ENCODE measurements around the gene MICAL1. TPM values are rescaled to one million over a fixed set of nuclear protein-coding genes. Genes with fewer than 3 reads are reported as not detected.

MICAL1 gene
- total RNA-seq, 5 donors from 2014 or later (not counting 1 experiment from before 2014, with no cell fraction given), result 81.9 to 108 (median 89.5) TPM

DNA sequence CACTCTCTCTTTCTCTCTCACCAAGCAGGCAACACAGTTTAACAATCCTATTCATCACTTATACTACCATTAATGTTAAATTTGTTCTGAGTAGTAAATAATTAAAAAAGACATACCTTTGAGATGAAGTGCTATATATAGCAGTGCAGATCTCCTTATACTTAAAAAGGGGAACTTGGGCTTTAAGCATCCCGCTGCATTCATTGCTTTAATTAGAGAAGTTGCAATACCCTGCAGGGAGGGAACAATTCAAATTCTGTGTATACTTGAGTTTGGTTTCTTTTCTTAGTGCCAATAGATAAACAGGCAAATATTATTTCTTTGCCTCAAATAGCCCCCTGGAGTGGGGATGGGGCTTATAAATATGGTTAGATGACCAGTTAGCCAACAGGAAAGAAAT, 38.3 kb upstream of the MICAL1 start:
- POLR2A ChIA-PET, result no interaction called here
- WGBS (ENCODE audit: insufficient coverage), result no CpG with 5 or more reads among the region's 1 CpG
- no peak overlapping the region for H3K27ac Mint-ChIP-seq
- H3K36me3 Mint-ChIP-seq, result no peaks in the 10 kb centered on the region
- H3K4me1 ChIP-seq (ENCODE audit: control insufficient read depth in 1 of 2, extremely low read depth in 1 of 2, insufficient read depth in 2 of 2, low read length in 2 of 2), result peaks cover 15 to 19% of the 10 kb centered on the region in 2 experiments
- no peaks in the 10 kb centered on the region for H3K9me3 Mint-ChIP-seq
- H3K36me3 ChIP-seq (ENCODE audit: control insufficient read depth in 2 of 2, extremely low read depth in 1 of 2, insufficient read depth in 1 of 2, low read length in 1 of 2), result no peaks in the 10 kb centered on the region
- CTCF ChIA-PET, result no interaction called here
- H3K4me3 Mint-ChIP-seq, result no peak overlapping the region
- no peak overlapping the region for H3K4me3 ChIP-seq (ENCODE audit: control insufficient read depth in 1 of 2, extremely low read depth in 1 of 2, low read length in 1 of 2)
- H3K9me3 ChIP-seq, result no peaks in the 10 kb centered on the region
- ATAC-seq (replicated peaks in 1 of 4) (no peak), DNase-seq (no peak)
- no peak overlapping the region for H3K27ac ChIP-seq (ENCODE audit: low read length)
- no peaks in the 10 kb centered on the region for H3K27me3 ChIP-seq (replicated peaks in 1 of 2; ENCODE audit: control insufficient read depth in 2 of 2, extremely low read depth in 1 of 2, insufficient read depth in 2 of 2, low read length in 1 of 2)
- peaks cover 19 to 33% (median 28%) of the 10 kb centered on the region in 3 donors for H3K4me1 Mint-ChIP-seq
- H3K27me3 Mint-ChIP-seq, result no peaks in the 10 kb centered on the region

DNA sequence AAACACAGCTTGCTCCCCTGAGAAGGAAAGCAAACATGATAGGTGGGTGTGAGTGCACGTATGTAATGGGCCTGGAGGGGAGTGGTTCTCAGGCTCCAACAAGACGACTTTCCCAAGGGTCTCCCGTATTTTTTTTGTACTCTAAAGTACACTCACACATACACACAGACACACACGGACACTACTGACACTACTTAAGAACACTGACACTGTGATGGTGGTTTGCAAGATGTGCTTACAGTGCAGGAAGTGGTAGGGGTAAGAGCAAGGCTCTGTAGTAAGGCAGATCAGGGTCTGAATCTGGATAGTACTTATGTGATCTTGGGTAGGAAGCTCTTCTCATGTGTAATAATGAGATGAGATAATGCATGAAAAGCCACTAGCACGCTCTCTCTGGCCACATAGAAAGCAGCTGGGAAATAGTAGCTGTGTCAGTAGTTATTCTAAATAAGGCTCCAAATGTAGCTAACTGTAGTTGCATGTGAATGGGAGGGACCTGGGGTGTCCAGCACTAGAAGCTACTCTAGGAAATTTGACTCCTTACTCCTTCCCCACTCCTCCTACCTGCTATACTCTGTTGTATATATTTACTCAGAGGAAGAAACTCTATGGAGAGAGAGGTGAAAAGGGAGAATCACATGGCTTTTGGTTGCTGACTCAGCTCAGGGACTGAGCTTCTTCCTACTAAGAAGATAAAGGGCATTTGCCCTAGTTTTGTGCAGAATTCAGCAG, 35.8 kb upstream of the MICAL1 start:
- Mint-ChIP-seq H3K9me3 (no peaks in the 10 kb centered on the region), H3K27ac (peak overlapping the region; percentile 87 to 92), H3K36me3 (no peaks in the 10 kb centered on the region), H3K4me3 (peak overlapping the region in 1 of 3 donors; percentile 18), H3K4me1 (peaks cover 17 to 25% (median 19%) of the 10 kb centered on the region in 3 donors), H3K27me3 (no peaks in the 10 kb centered on the region)
- DNase-seq (peak in 17 of 35 experiments; percentile 4 to 56 (median 18)), ATAC-seq (replicated peaks in 1 of 4) (peak; percentile 97 to 99 (median 99))
- H3K4me3 ChIP-seq (ENCODE audit: control insufficient read depth in 1 of 2, extremely low read depth in 1 of 2, low read length in 1 of 2), result no peak overlapping the region
- H3K4me1 ChIP-seq (ENCODE audit: control insufficient read depth in 1 of 2, extremely low read depth in 1 of 2, insufficient read depth in 2 of 2, low read length in 2 of 2), result peaks cover 15% of the 10 kb centered on the region in 2 experiments
- no peaks in the 10 kb centered on the region for H3K27me3 ChIP-seq (replicated peaks in 1 of 2; ENCODE audit: control insufficient read depth in 2 of 2, extremely low read depth in 1 of 2, insufficient read depth in 2 of 2, low read length in 1 of 2)
- WGBS (ENCODE audit: insufficient coverage), result 0% methylated on average over 1 of the region's 5 CpGs
- H3K9me3 ChIP-seq, result no peaks in the 10 kb centered on the region
- H3K36me3 ChIP-seq (ENCODE audit: control insufficient read depth in 2 of 2, extremely low read depth in 1 of 2, insufficient read depth in 1 of 2, low read length in 1 of 2), result no peaks in the 10 kb centered on the region
- POLR2A ChIA-PET, result interaction anchor here in 1 of 2 donors (0.8 to 1.3 kb wide), 2 partner anchors 25 to 51 kb away, joined by 3 to 4 read pairs; partner anchors contain the start of genes PPIL6 and SMPD2
- peak overlapping the region; percentile 69 for H3K27ac ChIP-seq (ENCODE audit: low read length)
- CTCF ChIA-PET, result interaction anchor here (0.7 to 1.4 kb wide), 9 partner anchors 8 to 548 kb away, joined by 3 to 20 read pairs (median 4); partner anchors contain the start of genes MICAL1 (in 1 of the 2) and ZBTB24 (in 1 of the 2)

DNA sequence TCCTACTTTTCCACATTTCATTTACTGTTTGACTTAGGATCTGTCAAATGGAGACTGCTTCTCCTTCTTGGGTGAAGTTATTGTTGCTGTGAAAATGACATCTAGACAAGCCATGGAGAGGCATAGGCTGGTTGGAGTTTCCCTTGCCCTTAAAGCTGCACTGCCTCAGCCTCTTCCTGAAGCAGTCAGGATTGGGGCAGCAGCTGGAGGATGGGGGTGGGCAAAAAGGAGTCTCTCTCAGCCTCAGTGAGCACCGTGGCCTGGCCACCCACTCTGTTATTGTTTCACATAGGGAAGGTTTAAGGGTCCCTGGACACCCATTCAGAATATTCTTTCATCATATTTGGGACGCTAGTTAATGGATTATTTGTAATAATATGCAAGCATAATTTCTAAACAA, 35.1 kb upstream of the MICAL1 start:
- no peaks in the 10 kb centered on the region for H3K9me3 Mint-ChIP-seq
- ChIA-PET POLR2A (interaction anchor here in 1 of 2 donors (1.3 kb wide), 1 partner anchor 50 kb away, joined by 4 read pairs; the partner anchor contains the start of genes PPIL6 and SMPD2), CTCF (interaction anchor here (0.7 to 1.3 kb wide), 5 partner anchors 12 to 303 kb away, joined by 3 to 20 read pairs (median 4); no protein-coding TSS in a partner anchor)
- H3K27ac Mint-ChIP-seq, result peak overlapping the region; percentile 87 to 92
- Histone ChIP-seq H3K4me1 (ENCODE audit: control insufficient read depth in 1 of 2, extremely low read depth in 1 of 2, insufficient read depth in 2 of 2, low read length in 2 of 2) (peaks cover 15% of the 10 kb centered on the region in 2 experiments), H3K4me3 (ENCODE audit: control insufficient read depth in 1 of 2, extremely low read depth in 1 of 2, low read length in 1 of 2) (no peak overlapping the region), H3K36me3 (ENCODE audit: control insufficient read depth in 2 of 2, extremely low read depth in 1 of 2, insufficient read depth in 1 of 2, low read length in 1 of 2) (no peaks in the 10 kb centered on the region), H3K9me3 (no peaks in the 10 kb centered on the region), H3K27me3 (replicated peaks in 1 of 2; ENCODE audit: control insufficient read depth in 2 of 2, extremely low read depth in 1 of 2, insufficient read depth in 2 of 2, low read length in 1 of 2) (no peaks in the 10 kb centered on the region), H3K27ac (ENCODE audit: low read length) (peak overlapping the region; percentile 69)
- H3K4me3 Mint-ChIP-seq, result peak overlapping the region in 1 of 3 donors; percentile 18
- H3K36me3 Mint-ChIP-seq, result no peaks in the 10 kb centered on the region
- peaks cover 17 to 23% (median 17%) of the 10 kb centered on the region in 3 donors for H3K4me1 Mint-ChIP-seq
- peak in 1 of 4 experiments; percentile 42 for ATAC-seq (replicated peaks in 1 of 4)
- H3K27me3 Mint-ChIP-seq, result no peaks in the 10 kb centered on the region
- DNase-seq, result peak in 1 of 35 experiments; percentile 24
- no CpG with 5 or more reads among the region's 2 CpGs for WGBS (ENCODE audit: insufficient coverage)

DNA sequence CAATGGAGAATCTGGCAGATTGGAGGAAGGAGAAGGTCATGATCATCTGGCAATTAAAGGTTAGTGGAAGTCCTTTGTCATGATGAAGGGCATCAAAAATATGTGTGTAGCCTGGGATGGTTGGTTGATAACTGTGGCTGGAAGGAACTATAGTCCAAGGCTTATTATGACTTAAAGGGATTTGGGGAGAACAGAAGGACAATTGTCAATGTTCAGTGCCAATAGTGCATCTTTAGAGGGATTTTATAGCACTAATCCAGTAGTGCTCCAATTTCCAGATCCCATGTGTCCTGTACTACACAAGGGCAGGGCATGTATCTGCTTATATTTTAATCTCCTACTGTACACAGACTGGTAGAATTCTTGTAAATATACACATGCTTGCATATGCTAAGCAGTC, 32.4 kb upstream of the MICAL1 start:
- H3K27me3 Mint-ChIP-seq, result no peaks in the 10 kb centered on the region
- CTCF ChIA-PET, result interaction anchor here in 1 of 2 donors (0.6 to 1.0 kb wide), 2 partner anchors 44 to 906 kb away, joined by 5 read pairs; no protein-coding TSS in a partner anchor

DNA sequence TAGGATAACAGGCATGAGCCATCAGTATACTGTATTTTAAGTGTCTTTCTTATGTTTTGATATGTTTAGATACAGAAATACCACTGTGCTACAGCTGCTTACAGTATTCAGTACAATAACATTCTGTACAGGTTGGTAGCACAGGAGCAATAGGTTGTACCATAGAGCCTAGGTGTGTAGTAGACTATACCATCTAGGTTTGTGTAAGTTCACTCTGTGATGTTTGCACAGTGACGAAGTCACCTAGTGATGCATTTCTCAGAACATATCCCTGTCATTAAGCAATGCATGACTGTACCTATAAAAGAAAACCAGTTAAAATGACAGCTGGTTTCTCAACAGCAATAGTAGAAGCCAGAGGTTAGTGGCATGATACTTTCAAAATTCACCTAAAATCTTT, 30.5 kb upstream of the MICAL1 start:
- no peak overlapping the region for H3K4me3 ChIP-seq (ENCODE audit: control insufficient read depth in 1 of 2, extremely low read depth in 1 of 2, low read length in 1 of 2)
- ChIA-PET POLR2A (no interaction called here), CTCF (interaction anchor here in 1 of 2 donors (0.7 to 1.1 kb wide), 2 partner anchors 101 to 102 kb away, joined by 3 to 5 read pairs; no protein-coding TSS in a partner anchor)
- Mint-ChIP-seq H3K36me3 (peaks cover 13% of the 10 kb centered on the region), H3K4me3 (no peak overlapping the region), H3K27ac (no peak overlapping the region), H3K9me3 (no peaks in the 10 kb centered on the region), H3K27me3 (no peaks in the 10 kb centered on the region), H3K4me1 (peaks cover 28 to 36% (median 31%) of the 10 kb centered on the region in 3 donors)
- ATAC-seq (replicated peaks in 1 of 4), result no peak
- no peak overlapping the region for H3K27ac ChIP-seq (ENCODE audit: low read length)
- H3K27me3 ChIP-seq (replicated peaks in 1 of 2; ENCODE audit: control insufficient read depth in 2 of 2, extremely low read depth in 1 of 2, insufficient read depth in 2 of 2, low read length in 1 of 2), result no peaks in the 10 kb centered on the region
- WGBS (ENCODE audit: insufficient coverage), result no CpG with 5 or more reads among the region's 1 CpG
- H3K9me3 ChIP-seq, result no peaks in the 10 kb centered on the region
- no peak for DNase-seq
- H3K4me1 ChIP-seq (ENCODE audit: control insufficient read depth in 1 of 2, extremely low read depth in 1 of 2, insufficient read depth in 2 of 2, low read length in 2 of 2), result peaks cover 20 to 21% of the 10 kb centered on the region in 2 experiments
- peaks cover 0 to under 1% of the 10 kb centered on the region in 2 donors for H3K36me3 ChIP-seq (ENCODE audit: control insufficient read depth in 2 of 2, extremely low read depth in 1 of 2, insufficient read depth in 1 of 2, low read length in 1 of 2)

More for the DNA sequence above, 32.4 kb upstream of the MICAL1 start:
- Mint-ChIP-seq H3K9me3 (no peaks in the 10 kb centered on the region), H3K4me1 (peaks cover 27 to 33% (median 27%) of the 10 kb centered on the region in 3 donors), H3K27ac (no peak overlapping the region), H3K4me3 (no peak overlapping the region), H3K36me3 (no peaks in the 10 kb centered on the region)
- Histone ChIP-seq H3K27me3 (replicated peaks in 1 of 2; ENCODE audit: control insufficient read depth in 2 of 2, extremely low read depth in 1 of 2, insufficient read depth in 2 of 2, low read length in 1 of 2) (no peaks in the 10 kb centered on the region), H3K36me3 (ENCODE audit: control insufficient read depth in 2 of 2, extremely low read depth in 1 of 2, insufficient read depth in 1 of 2, low read length in 1 of 2) (no peaks in the 10 kb centered on the region), H3K27ac (ENCODE audit: low read length) (no peak overlapping the region), H3K4me1 (ENCODE audit: control insufficient read depth in 1 of 2, extremely low read depth in 1 of 2, insufficient read depth in 2 of 2, low read length in 2 of 2) (peaks cover 15% of the 10 kb centered on the region in 2 experiments), H3K4me3 (ENCODE audit: control insufficient read depth in 1 of 2, extremely low read depth in 1 of 2, low read length in 1 of 2) (no peak overlapping the region), H3K9me3 (no peaks in the 10 kb centered on the region)
- DNase-seq (no peak), ATAC-seq (replicated peaks in 1 of 4) (no peak)
- POLR2A ChIA-PET, result no interaction called here

DNA sequence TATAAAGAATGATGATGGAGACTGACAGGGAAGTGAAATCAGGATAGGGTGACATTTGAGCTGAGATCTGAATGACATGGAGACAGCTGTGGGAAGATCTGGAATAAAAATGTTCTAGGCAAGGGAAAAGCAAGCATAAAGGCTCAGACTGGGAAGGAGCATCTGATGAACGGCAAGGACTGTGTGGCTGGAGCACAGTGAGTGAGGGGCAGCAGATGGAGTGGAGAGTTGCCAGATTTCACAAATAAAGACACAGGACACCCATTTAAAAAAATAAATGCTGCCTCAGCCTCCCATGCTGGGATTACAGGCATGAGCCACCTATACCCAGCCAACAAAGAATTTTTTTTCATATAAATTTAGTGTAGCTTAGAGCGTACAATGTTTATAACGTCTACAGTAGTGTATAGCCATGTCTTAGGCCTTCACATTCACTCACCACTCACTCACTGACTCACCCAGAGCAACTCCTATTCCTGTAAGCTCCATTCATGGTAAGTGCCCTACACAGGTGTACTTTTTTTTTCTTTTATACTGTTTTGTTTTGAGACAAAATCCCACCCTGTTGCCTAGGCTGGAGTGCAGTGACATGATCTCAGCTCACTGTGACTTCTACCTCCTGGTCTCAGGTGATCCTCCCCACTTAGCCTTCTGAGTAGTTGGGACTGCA, 29.8 kb upstream of the MICAL1 start:
- POLR2A ChIA-PET, result no interaction called here
- WGBS (ENCODE audit: insufficient coverage), result no CpG with 5 or more reads among the region's 3 CpGs
- Mint-ChIP-seq H3K36me3 (peaks cover 17% of the 10 kb centered on the region), H3K4me1 (peaks cover 28 to 37% (median 32%) of the 10 kb centered on the region in 3 donors), H3K9me3 (no peaks in the 10 kb centered on the region), H3K4me3 (no peak overlapping the region), H3K27me3 (no peaks in the 10 kb centered on the region), H3K27ac (peak overlapping the region in 1 of 2 donors; percentile 34)
- Histone ChIP-seq H3K27ac (ENCODE audit: low read length) (no peak overlapping the region), H3K9me3 (no peaks in the 10 kb centered on the region), H3K27me3 (replicated peaks in 1 of 2; ENCODE audit: control insufficient read depth in 2 of 2, extremely low read depth in 1 of 2, insufficient read depth in 2 of 2, low read length in 1 of 2) (no peaks in the 10 kb centered on the region), H3K4me1 (ENCODE audit: control insufficient read depth in 1 of 2, extremely low read depth in 1 of 2, insufficient read depth in 2 of 2, low read length in 2 of 2) (peaks cover 21% of the 10 kb centered on the region in 2 experiments), H3K36me3 (ENCODE audit: control insufficient read depth in 2 of 2, extremely low read depth in 1 of 2, insufficient read depth in 1 of 2, low read length in 1 of 2) (peaks cover 0 to 7% of the 10 kb centered on the region in 2 donors), H3K4me3 (ENCODE audit: control insufficient read depth in 1 of 2, extremely low read depth in 1 of 2, low read length in 1 of 2) (no peak overlapping the region)
- CTCF ChIA-PET, result interaction anchor here (0.7 to 1.1 kb wide), 3 partner anchors 44 to 101 kb away, joined by 3 to 5 read pairs (median 3); no protein-coding TSS in a partner anchor
- no peak for ATAC-seq (replicated peaks in 1 of 4)
- DNase-seq, result no peak

Measured in T-cell (primary cell).